GM12801 (cell line): ENCODE data around the gene XPC.

Experiments
- CTCF ChIP-seq: IDR thresholded peaks from one replicate; pipeline ENCODE4 v1.5.1; 2011; ENCODE audit warnings: control low read depth; ENCODE audit not compliant: insufficient read length; ENCODE audit errors: extremely low read depth

XPC gene

GRCh38 chr3:14221902-14222301, 43.5 kb upstream of the XPC start:
- no peak for TF ChIP-seq CTCF

GRCh38 chr3:14220933-14221332, 42.5 kb upstream of the XPC start:
- no peak for TF ChIP-seq CTCF

- TF ChIP-seq CTCF: no peak
These were observed 40.0 kb upstream of the XPC start for GRCh38 chr3:14218355-14218754.

- no peak for TF ChIP-seq CTCF
These were observed 38.1 kb upstream of the XPC start for GRCh38 chr3:14216257-14217048.

- TF ChIP-seq CTCF: no peak
These were observed 36.4 kb upstream of the XPC start for GRCh38 chr3:14214764-14215163.

GRCh38 chr3:14213066-14213774, 34.8 kb upstream of the XPC start:
- no peak for TF ChIP-seq CTCF

- TF ChIP-seq CTCF: no peak
These were observed 33.6 kb upstream of the XPC start for GRCh38 chr3:14212032-14212431.
